ENCODE results near the gene IGF1R.

IGF1R gene

DNA sequence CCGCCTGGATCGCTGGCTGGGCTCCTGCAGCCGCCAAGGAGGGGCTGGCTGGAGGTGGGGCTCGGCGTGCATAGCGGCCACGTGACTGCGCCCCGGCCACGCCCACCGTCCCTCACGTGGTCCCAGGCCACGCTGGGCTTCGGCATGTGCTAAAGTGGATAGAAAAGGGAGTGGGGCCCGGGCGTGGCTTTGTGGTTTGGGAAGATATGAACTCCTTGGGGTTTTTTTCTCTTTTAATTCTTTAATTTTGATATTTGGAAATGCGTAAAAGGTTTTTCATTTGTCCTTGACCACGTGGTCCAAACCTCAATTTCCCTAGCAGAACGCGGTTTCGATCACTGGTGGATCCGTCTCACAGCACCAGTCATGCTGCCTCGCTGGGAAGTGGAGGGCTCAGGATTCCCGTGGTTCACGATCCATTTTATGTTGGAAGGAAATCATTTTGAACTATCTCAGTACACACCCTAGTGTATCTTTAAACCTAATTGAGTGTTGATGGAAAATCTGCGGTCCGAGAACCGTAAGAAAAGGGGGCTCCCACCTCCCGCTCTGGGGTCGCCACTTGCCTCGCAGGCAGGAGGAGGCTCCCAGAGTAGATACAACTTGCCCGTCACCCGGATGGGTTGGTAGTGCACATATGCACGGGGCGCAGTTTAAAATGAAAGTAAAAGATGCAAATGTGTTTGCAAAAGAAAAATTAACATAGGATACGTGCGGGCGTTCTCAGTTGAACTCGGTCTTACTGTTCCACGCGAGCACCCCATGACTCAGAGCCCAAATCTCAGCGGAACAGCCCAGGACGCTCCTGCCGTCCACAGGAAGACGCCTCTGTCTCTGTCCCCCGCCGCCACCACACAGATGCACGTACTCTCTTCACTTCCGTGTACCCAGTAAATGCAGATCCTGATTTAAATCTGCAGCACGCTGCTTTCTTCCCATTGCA is 217.3 kb downstream of the IGF1R start:
- peak; percentile 84 for DNase-seq

DNA sequence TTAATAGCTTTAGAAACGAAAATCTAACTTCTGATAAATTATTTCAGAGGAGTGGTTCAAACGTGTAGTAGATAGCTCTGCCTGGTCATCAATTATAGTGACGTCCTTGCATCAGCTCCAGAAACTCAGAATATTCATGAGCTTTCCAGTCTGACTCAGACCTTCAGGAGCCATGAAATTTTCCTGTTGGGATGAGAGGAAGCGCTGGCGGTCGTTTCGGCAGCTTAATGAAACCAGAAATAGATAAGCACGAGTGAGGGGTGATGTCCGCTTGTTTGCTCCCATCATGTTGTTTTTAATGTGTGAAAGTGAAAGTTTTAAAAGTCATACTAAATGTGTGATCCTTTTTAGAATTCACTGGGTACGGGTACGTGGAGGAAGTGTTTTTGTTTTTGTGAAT is 218.2 kb downstream of the IGF1R start:
- DNase-seq = peak; percentile 78

GRCh38 chr15:98868564-98868963 is 220.2 kb downstream of the IGF1R start:
- DNase-seq = no peak

DNA sequence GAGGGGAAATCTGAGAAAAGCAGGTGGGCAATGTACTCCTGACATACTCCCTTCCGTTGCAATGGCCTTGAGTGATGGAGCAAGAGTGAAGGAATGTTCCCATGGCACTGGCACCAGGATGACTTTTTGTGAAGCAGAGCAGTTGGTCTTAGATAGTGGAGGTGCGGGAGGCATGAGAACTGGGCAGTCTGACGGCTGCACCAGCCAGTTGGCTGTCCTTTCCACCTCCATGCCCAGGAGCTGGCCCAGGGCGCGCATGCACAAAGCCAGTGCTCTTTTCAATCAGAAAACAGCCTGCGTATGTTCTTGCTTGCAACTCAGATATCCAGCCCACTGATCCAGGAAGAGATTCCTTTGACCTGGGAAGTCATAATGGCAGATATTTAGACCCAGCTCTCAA is 222.4 kb downstream of the IGF1R start:
- no peak for DNase-seq

DNA sequence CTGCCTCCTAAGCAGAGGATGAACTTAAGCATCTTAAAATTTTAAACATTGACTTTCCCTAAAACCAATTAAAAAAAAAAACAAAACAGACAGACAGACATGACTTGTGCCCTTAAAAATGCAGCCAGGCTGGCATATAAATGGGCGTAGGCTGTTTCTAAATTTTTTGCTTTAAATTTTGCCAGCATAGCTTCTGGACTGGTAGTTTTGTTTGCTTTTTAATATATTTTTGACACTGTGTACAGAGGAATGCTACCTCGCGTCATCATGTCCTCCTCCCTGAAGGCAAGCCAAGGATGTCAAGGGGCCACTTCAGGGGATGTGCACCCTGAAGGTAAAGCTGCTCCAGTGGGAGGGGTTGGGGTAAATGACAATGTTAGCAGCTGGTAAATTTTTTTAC is 224.4 kb downstream of the IGF1R start:
- peak; percentile 67 for DNase-seq

- DNase-seq = peak; percentile 94
Measured at GRCh38 chr15:98873441-98874218, 225.3 kb downstream of the IGF1R start.

- DNase-seq = no peak
Measured at GRCh38 chr15:98874370-98874769, 226.0 kb downstream of the IGF1R start.

- no peak for DNase-seq
Measured at GRCh38 chr15:98874773-98875172, 226.4 kb downstream of the IGF1R start.

GRCh38 chr15:98875309-98875708 is 227.0 kb downstream of the IGF1R start:
- no peak for DNase-seq

DNA sequence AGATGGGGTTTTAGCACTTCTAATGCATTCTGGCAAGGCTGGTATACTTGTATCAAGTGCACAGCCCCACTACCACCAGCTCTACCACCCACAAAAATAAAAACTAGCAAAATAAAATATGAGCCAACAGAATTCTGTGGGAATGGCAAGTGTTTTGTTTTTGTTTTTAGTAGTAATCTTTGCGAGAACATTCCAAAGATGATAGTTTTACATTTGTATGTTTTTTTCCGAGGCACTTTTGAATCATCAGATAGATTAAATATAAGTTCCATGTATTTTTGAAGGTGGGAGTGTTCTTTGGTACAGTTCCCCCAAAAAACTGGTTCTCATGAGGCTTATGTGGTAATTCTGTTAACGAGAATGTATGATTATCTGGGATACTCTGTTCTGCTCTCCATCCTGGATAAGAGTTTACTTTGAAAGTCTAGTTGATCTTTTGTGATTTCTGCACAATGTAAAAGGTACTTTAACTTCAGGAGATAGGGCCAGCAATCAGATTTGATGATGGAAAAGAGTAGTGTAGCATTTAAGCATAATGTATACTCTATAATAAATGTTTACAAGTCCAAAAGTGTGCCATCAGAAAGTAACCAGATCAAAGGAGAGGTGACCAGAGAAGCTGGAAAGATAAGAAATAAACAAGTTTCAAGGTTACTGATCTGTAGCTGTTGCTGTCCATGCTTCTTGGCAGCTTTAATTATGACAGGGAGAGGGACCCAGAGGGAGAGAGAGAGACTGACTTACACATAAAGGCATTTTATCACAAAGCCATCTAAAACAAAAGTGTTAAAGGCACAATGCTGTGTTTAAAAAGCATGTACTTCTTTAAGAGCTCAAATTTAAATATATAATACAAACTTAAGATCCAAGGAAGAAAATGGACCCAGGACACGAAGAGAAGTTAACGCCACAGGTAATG is 228.4 kb downstream of the IGF1R start:
- DNase-seq = peak; percentile 73

DNA sequence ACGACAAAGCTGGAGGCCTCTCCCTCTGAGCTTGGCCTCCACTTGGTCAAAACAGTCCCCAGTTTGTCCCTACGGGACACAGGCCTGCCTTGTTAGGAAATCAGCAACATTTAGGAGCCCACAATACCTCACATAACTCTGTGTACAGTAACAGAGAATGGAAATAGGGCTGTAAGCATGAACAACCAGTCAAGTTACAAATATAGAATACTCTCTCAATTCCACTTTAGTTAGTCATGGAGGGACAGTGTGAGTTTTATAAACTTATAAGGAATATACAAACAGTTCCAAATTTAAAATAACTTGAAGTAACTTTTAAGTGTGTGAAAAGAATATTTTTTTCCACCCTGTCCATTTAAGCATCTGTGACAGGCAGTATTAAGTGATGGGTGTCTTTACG is 229.8 kb downstream of the IGF1R start:
- peak; percentile 97 for DNase-seq

DNA sequence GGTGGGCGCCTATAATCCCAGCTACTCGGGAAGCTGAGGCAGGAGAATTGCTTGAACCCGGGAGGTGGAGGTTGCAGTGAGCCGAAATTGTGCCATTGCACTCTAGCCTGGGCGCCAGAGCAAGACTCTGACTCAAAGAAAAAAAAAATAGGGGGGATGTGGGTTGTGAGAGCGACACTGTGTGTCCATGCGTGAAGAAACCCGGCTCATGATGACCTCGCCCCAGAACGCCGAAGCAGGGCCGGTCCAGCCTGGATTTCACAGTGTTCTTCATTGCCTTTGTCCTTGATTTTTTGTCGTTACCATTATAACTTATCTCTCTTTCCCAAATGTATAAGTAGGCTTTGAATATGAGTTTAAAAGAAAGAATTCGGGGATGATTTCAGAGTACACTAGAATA is 230.5 kb downstream of the IGF1R start:
- DNase-seq = no peak

DNA sequence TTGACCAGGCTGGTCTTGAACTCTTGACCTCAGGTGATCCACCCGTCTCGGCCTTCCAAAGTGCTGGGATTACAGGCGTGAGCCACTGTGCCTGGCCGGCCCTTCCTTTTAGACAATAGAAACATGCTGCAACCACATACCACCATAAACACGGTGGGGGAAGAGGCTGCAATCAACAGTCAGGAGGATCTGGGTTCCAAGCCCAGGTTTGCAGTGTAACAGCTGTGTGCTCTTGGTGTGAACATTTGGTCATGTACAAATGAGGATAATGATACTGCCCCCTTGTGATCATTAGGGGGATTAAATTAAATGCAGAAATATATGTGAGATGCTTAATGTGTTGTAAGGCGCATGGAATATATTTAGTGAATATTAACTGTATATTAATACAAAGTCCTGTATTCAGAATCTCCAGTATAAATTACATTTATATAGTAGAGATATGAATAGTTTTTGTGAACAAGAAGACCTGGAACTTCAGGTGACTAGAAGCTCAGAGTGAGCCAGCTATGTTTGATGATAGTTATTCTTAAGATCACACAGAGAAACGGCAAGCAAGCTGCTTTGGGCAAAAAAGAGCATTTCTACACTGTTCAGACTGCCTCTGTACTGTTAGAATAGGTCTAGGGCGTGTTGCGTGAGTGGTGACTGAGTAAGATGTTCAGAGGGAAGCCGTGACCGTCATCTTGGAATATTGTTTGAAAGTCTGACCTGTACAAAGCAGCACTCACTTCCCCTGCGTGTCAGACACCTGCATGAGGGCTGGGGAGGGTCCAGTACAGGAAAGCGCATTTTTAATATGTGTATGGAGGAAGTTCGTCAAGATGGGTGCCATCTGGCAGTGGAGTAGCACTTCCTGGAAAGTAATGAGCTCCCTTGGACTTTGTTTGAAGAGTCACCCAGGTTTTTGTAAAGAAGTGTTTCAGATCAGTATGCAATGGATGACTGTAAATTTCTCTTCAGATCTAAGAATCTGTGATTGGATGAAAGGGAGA is 233.5 kb downstream of the IGF1R start:
- DNase-seq = peak; percentile 74

DNA sequence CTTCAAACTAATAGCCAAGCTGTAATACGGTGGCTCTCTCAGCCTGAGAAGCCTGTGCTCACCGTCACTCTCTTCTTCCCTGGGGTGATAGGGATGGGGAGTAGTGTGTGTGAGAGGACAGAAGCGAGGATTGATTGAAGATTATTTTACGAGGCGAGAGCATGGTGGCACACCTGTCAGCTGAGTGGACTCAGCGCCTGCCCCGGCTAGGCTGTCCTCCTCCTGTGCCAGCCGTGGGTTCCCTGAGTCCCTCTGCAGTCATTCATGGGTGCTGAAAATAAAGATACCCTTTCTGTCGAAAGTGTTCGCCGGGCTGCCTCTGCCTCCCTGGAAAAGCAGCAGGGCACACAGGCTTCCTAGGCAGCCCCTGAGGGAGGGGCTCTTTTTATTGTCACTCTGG is 235.1 kb downstream of the IGF1R start:
- no peak for DNase-seq

DNA sequence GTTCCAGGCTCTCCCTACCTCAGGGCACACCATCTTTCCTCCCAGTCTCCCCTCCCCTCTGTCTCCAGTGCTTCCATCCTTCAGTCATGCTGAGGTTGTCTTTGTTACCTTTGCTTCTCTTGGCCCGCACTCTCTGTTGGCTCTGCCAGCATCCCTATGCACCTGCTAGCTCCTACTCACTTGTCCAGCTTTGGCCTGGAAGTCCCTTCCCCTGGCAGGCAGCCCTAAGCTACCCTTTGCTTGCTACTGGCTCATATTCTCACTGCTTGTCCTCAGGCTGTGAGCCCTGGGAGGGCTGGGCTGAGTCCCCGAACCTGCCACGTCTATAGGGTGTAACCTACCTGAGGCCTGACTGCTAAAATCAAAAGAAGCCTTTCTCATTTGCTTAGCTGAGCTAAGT is 236.6 kb downstream of the IGF1R start:
- no peak for DNase-seq

- DNase-seq = no peak
Measured at GRCh38 chr15:98887976-98888375, 239.6 kb downstream of the IGF1R start.

DNA sequence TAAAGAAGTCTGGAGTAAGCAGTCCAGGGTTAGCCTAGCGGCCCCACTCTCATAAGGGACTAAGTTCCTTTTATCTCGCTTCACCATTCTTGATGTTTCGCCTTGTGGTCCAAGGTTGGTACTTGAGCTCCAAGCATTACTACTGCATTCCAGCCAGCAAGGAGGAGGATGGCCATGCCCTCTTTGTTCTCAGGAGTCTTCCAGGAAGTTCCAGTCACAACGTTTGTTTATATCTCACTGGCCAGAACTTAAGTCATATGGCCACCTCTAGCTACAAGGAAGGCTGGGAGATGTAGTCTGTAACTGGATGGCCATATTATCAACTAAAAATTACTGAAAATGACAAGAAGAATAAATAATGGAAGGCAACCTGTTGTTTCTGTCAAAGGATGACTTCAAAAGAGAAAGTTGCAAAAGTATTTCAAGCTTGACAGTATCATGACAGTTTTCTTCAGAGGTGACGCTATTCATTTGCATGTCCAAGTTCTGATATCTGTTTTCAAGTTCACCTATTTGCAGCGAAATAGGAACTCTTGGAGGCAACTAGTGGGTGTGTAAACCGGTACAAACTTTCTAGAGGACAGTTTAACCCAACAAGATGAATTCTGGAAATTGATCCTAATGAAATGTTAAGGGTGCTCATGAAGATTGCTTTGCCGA is 240.6 kb downstream of the IGF1R start:
- DNase-seq = peak; percentile 78

GRCh38 chr15:98889930-98890695 is 241.8 kb downstream of the IGF1R start:
- DNase-seq = peak; percentile 93

- no peak for DNase-seq
Measured at GRCh38 chr15:98891301-98891700, 243.0 kb downstream of the IGF1R start.

DNA sequence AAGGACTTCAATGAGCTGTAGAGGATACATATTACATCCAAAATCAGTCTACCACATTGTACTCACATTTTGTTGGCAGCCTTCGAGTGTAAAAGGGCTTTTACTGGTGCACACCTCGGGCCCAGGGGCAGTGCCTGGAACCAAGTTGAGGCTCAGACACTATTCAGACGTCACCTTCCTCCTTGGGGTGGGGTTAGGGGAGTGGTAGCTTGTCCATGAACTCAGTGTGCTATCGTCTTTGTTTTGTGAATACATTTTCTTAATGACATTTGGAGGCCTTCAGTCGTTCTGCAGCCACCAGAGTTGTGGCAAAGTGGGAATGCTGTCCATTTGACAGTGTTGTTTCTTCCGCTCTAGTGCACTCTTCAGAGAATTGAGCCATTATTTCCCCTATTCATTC is 245.1 kb downstream of the IGF1R start:
- no peak for DNase-seq
